22Rv1 (cell line): ENCODE measurements around the gene HFM1.

Source experiments
- H3K27ac ChIP-seq: fragments of 450-650 bp; 2 replicates; pipeline ENCODE4 v1.5.1; 2017
- CTCF ChIP-seq: fragments of 450-650 bp; IDR thresholded peaks from 2 replicates; pipeline ENCODE4 v1.5.1; 2017; ENCODE audit warnings: mild to moderate bottlenecking
- ZFX ChIP-seq: fragments of 450-650 bp; IDR thresholded peaks from 2 replicates; pipeline ENCODE4 v1.6.1; 2017; ENCODE audit warnings: antibody characterized with exemption, borderline replicate concordance

HFM1 gene

GRCh38 chr1:91281782-91282181 is 122.9 kb downstream of the HFM1 start:
- TF ChIP-seq CTCF: no peak
- no peak for TF ChIP-seq ZFX
- no peak overlapping the region for H3K27ac ChIP-seq

GRCh38 chr1:91278754-91279153 is 125.9 kb downstream of the HFM1 start:
- TF ChIP-seq ZFX: no peak
- peak; percentile 44 for TF ChIP-seq CTCF
- no peak overlapping the region for H3K27ac ChIP-seq

GRCh38 chr1:91273875-91274274 is 130.8 kb downstream of the HFM1 start:
- H3K27ac ChIP-seq: no peak overlapping the region
- no peak for TF ChIP-seq ZFX
- no peak for TF ChIP-seq CTCF

- no peak overlapping the region for H3K27ac ChIP-seq
- no peak for TF ChIP-seq ZFX
- TF ChIP-seq CTCF: no peak
Observed at GRCh38 chr1:91261655-91262054, 143.0 kb downstream of the HFM1 start.

- TF ChIP-seq ZFX (no peak), CTCF (no peak)
- H3K27ac ChIP-seq: no peak overlapping the region
Observed at GRCh38 chr1:91245435-91245834, 159.2 kb downstream of the HFM1 start.

GRCh38 chr1:91244737-91245136 is 159.9 kb downstream of the HFM1 start:
- no peak; the same call in 1 of the 2 replicates for TF ChIP-seq CTCF
- TF ChIP-seq ZFX: no peak
- H3K27ac ChIP-seq: no peak overlapping the region

- TF ChIP-seq ZFX (no peak), CTCF (no peak)
- no peak overlapping the region for H3K27ac ChIP-seq
Observed at GRCh38 chr1:91243171-91243570, 161.5 kb downstream of the HFM1 start.
